Endothelial cell of umbilical vein (primary cell): ENCODE results near the gene SYCE1L. TPM values are rescaled to one million over a fixed set of nuclear protein-coding genes. Genes with fewer than 3 reads are reported as not detected.

Source experiments
- BruUV-seq: library from RNA; stranded (reverse); fragments of 400-500 nt; replicated peaks from 2 replicates; lab custom pipeline; 2021; lab: Mats Ljungman, UMichigan
- CTCF ChIA-PET: fragments of 300-600, 350-600 bp; sonication (Branson Sonifier 250); formaldehyde crosslinking; loops from one replicate; lab custom pipeline; 2021; ENCODE audit warnings: antibody characterized with exemption, inconsistent platforms; lab: Charles Lee
- POLR2A ChIA-PET: fragments of 300-600, 350-600 bp; sonication (Branson Sonifier 250); formaldehyde crosslinking; loops from one replicate; lab custom pipeline; 2021; ENCODE audit warnings: antibody characterized with exemption, inconsistent platforms; lab: Charles Lee
- DNase-seq: peaks from one replicate; pipeline ENCODE4 v3.0.0-alpha.2; 2011; ENCODE audit warnings: low read depth, low spot score
- FAIRE-seq: peaks from 2 replicates; lab custom pipeline; 2011; peaks lifted over from hg19 to GRCh38; lab: Jason Lieb, UNC
- H2AFZ ChIP-seq: 2 replicates; pipeline ENCODE4 v1.6.0; 2012; ENCODE audit warnings: low read depth, low read length, control low read depth, inconsistent platforms
- H3K27ac ChIP-seq: 2 replicates; pipeline ENCODE4 v1.5.1; 2011; ENCODE audit warnings: low read depth, mild to moderate bottlenecking, control low read depth, low read length, moderate library complexity; ENCODE audit not compliant: insufficient read depth
- H3K27me3 ChIP-seq, 2 experiments: 2 replicates each; pipeline versions ENCODE4 v1.6.0 to v1.6.1; 2011; ENCODE audit warnings: low read length in 2 of 2, mixed read lengths in 1 of 2; ENCODE audit not compliant: control insufficient read depth in 2 of 2, insufficient read depth in 2 of 2
- H3K36me3 ChIP-seq, 2 experiments: 2 replicates in 1 of 2; 3 replicates in 1 of 2; pipeline ENCODE4 v1.5.1; 2011; ENCODE audit warnings: low read length in 2 of 2, mild to moderate bottlenecking in 1 of 2, moderate library complexity in 1 of 2; ENCODE audit not compliant: control insufficient read depth in 2 of 2, insufficient read depth in 2 of 2; ENCODE audit errors: extremely low read depth in 1 of 2
- H3K4me1 ChIP-seq: 3 replicates; pipeline ENCODE4 v1.5.1; 2011; ENCODE audit warnings: mild to moderate bottlenecking, low read length; ENCODE audit not compliant: control insufficient read depth, insufficient read depth; ENCODE audit errors: extremely low read depth
- H3K4me2 ChIP-seq: 2 replicates; pipeline ENCODE4 v1.6.1; 2011; ENCODE audit warnings: low read length, control low read depth, mixed read lengths; ENCODE audit not compliant: insufficient read depth
- H3K4me3 ChIP-seq, 3 experiments: fragments of 200-600 bp in 1 of 3; sonication (generic), shearing (Covaris generic) in 1 of 3; replicated peaks in 1 of 3; 2 replicates each; pipeline ENCODE4 v1.5.1; 2011 to 2016; ENCODE audit warnings: control low read depth in 3 of 3, low read length in 3 of 3, mild to moderate bottlenecking in 2 of 3, inconsistent platforms in 1 of 3, low read depth in 1 of 3, moderate library complexity in 1 of 3; ENCODE audit not compliant: insufficient read depth in 1 of 3
- H3K79me2 ChIP-seq: 2 replicates; pipeline ENCODE4 v1.6.0; 2012; ENCODE audit warnings: low read length, inconsistent platforms; ENCODE audit not compliant: control insufficient read depth, insufficient read depth
- H3K9ac ChIP-seq: replicated peaks from 2 replicates; pipeline ENCODE3; 2011; ENCODE audit warnings: low read length, control low read depth; ENCODE audit not compliant: insufficient read depth; ENCODE audit errors: extremely low read depth
- H3K9me1 ChIP-seq: replicated peaks from 3 replicates; pipeline ENCODE4 v1.6.0; 2011; ENCODE audit warnings: mild to moderate bottlenecking, low read length; ENCODE audit not compliant: control insufficient read depth, insufficient read depth; ENCODE audit errors: extremely low read depth
- H3K9me3 ChIP-seq: replicated peaks from 2 replicates; pipeline ENCODE4 v1.5.1; 2012; ENCODE audit warnings: low read length, inconsistent platforms; ENCODE audit not compliant: control insufficient read depth, insufficient read depth
- H4K20me1 ChIP-seq: replicated peaks from 2 replicates; pipeline ENCODE3; 2011; ENCODE audit warnings: mild to moderate bottlenecking, low read length; ENCODE audit not compliant: control insufficient read depth, insufficient read depth; ENCODE audit errors: extremely low read depth
- CTCF ChIP-seq, 2 donors: IDR thresholded peaks; 1 replicate in 1 of 2; 2 replicates in 1 of 2; pipeline ENCODE4 v1.5.1; 2011; ENCODE audit warnings: low read length in 2 of 2, mild to moderate bottlenecking in 2 of 2, moderate library complexity in 2 of 2, control low read depth in 1 of 2, inconsistent platforms in 1 of 2, low read depth in 1 of 2; ENCODE audit not compliant: insufficient read depth in 1 of 2; ENCODE audit errors: extremely low read depth in 1 of 2
- EZH2 ChIP-seq: IDR thresholded peaks from 2 replicates; pipeline ENCODE4 v1.6.1; 2012; ENCODE audit warnings: borderline replicate concordance, low read depth, mild to moderate bottlenecking, moderate library complexity, low read length, inconsistent platforms; ENCODE audit not compliant: severe bottlenecking
- FOS ChIP-seq: IDR thresholded peaks from 2 replicates; pipeline ENCODE4 v1.6.1; 2011; ENCODE audit warnings: mild to moderate bottlenecking, low read length, moderate library complexity, borderline replicate concordance; ENCODE audit not compliant: insufficient read depth
- GATA2 ChIP-seq: IDR thresholded peaks from 2 replicates; pipeline ENCODE4 v1.7.0; 2011; ENCODE audit warnings: low read depth, mild to moderate bottlenecking, moderate library complexity, mixed read lengths, low read length; ENCODE audit not compliant: insufficient read length, insufficient read depth
- JUN ChIP-seq: IDR thresholded peaks from 2 replicates; pipeline ENCODE4 v1.6.1; 2011; ENCODE audit warnings: borderline replicate concordance, low read depth; ENCODE audit not compliant: insufficient read length, insufficient read depth
- MAX ChIP-seq: IDR thresholded peaks from 2 replicates; pipeline ENCODE4 v1.6.1; 2011; ENCODE audit not compliant: insufficient read depth, insufficient read length
- MYC ChIP-seq: IDR thresholded peaks from one replicate; pipeline ENCODE4 v1.6.1; 2011; ENCODE audit warnings: mild to moderate bottlenecking, low read depth, low read length
- POLR2A ChIP-seq: IDR thresholded peaks from 2 replicates; pipeline ENCODE4 v1.6.1; 2012; ENCODE audit warnings: low read depth, mild to moderate bottlenecking, control low read depth, low read length
- POLR2AphosphoS5 ChIP-seq: IDR thresholded peaks from 2 replicates; pipeline ENCODE4 v1.6.1; 2012; ENCODE audit warnings: low read depth, mild to moderate bottlenecking, control low read depth, low read length, moderate library complexity; ENCODE audit not compliant: insufficient read depth
- dilution Hi-C: fragments of 300-500 bp; cut with MboI; formaldehyde crosslinking; loops from one replicate; pipeline ENCODE4 v1.15.0; 2019; ENCODE audit warnings: low sequenced_read_pairs; ENCODE audit not compliant: extremely low pct_ligation_motif_present
- intact Hi-C: fragments of 100-400 bp; cut with micrococcal nuclease; formaldehyde crosslinking; loops from one replicate; pipeline ENCODE4 v1.10.0; 2022
- polyA plus RNA-seq, 4 experiments: library from polyadenylated mRNA; depleted of rRNA in 3 of 4; stranded (reverse) in 3 of 4; unstranded in 1 of 4; fragments of >200 nt; gene quantifications; 2 replicates each; pipeline versions ENCODE4 v1.2.1 to v1.2.3, GENCODE V29; 2011 to 2012; ENCODE audit warnings: missing spikeins in 1 of 4
- total RNA-seq: library from RNA; stranded (reverse); gene quantifications from 2 replicates; pipeline ENCODE4 v1.2.3, GENCODE V29; 2021

SYCE1L gene
- total and polyA plus RNA-seq, 2 donors (not counting 3 experiments of a cell fraction or from before 2014, with no cell fraction given) = 6.8 to 13.7 TPM

GRCh38 chr16:77172951-77173350 lies 26.3 kb upstream of the SYCE1L start:
- H3K36me3 ChIP-seq = no peaks in the 10 kb centered on the region
- H3K27ac ChIP-seq = peak overlapping the region; percentile 36
- intact Hi-C loops (loop anchor here (1.0 to 5.0 kb wide), 3 partner anchors 17 to 1701 kb away; partner anchors contain the start of genes KARS1 and TERF2IP), dilution Hi-C loops (no loop called here)
- H3K9me1 ChIP-seq = no peaks in the 10 kb centered on the region
- H3K9me3 ChIP-seq = no peaks in the 10 kb centered on the region
- H3K4me1 ChIP-seq = peaks cover 17% of the 10 kb centered on the region
- no TSS peak for BruUV-seq
- CTCF ChIA-PET = interaction anchor here (1.2 to 5.4 kb wide), 4 partner anchors 14 to 1386 kb away, joined by 4 to 85 read pairs (median 32); no protein-coding TSS in a partner anchor
- FAIRE-seq (peak; percentile 94), DNase-seq (peak; percentile 85)
- no peak overlapping the region for H3K9ac ChIP-seq
- H3K79me2 ChIP-seq = no peaks in the 10 kb centered on the region
- no peaks in the 10 kb centered on the region for H4K20me1 ChIP-seq
- no peak for TF ChIP-seq GATA2
- TF ChIP-seq POLR2A = no peak
- TF ChIP-seq POLR2AphosphoS5 = peak; percentile 32
- TF ChIP-seq FOS = peak; percentile 74
- no peak for TF ChIP-seq MAX
- TF ChIP-seq JUN = peak; percentile 52
- H3K4me3 ChIP-seq = no peak overlapping the region
- peak overlapping the region; percentile 75 for H3K4me2 ChIP-seq
- POLR2A ChIA-PET = interaction anchor here (0.7 kb wide), 1 partner anchor 1550 kb away, joined by 3 read pairs; the partner anchor contains the start of gene ADAT1
- H3K27me3 ChIP-seq = peaks cover 2 to 17% of the 10 kb centered on the region in 2 experiments
- H2AFZ ChIP-seq = no peak overlapping the region

GRCh38 chr16:77183137-77183536 lies 16.1 kb upstream of the SYCE1L start:
- Histone ChIP-seq H3K79me2 (no peaks in the 10 kb centered on the region), H3K4me3 (no peak overlapping the region), H2AFZ (no peak overlapping the region), H3K27me3 (peaks cover 1 to 9% of the 10 kb centered on the region in 2 experiments), H3K27ac (no peak overlapping the region), H3K4me1 (no peaks in the 10 kb centered on the region), H3K9ac (no peak overlapping the region), H4K20me1 (no peaks in the 10 kb centered on the region), H3K4me2 (no peak overlapping the region), H3K36me3 (no peaks in the 10 kb centered on the region), H3K9me1 (no peaks in the 10 kb centered on the region), H3K9me3 (no peaks in the 10 kb centered on the region)
- TF ChIP-seq POLR2AphosphoS5 (no peak), JUN (no peak), EZH2 (no peak), CTCF (IDR thresholded peaks at IDR 0.05; ENCODE audit: extremely low read depth in 1 of 2, insufficient read depth in 1 of 2, low read depth in 1 of 2, low read length in 2 of 2) (no peak), MAX (no peak), FOS (no peak), GATA2 (no peak), MYC (no peak), POLR2A (no peak)
- intact Hi-C loops (no loop called here), dilution Hi-C loops (no loop called here)
- DNase-seq (no peak), FAIRE-seq (no peak)
- ChIA-PET CTCF (interaction anchor here (3.8 kb wide), 1 partner anchor 12 kb away, joined by 21 read pairs; no protein-coding TSS in a partner anchor), POLR2A (no interaction called here)
- no TSS peak for BruUV-seq
